Fibroblast of villous mesenchyme (primary cell): ENCODE data around the gene SPATA22. TPM values are rescaled to one million over a fixed set of nuclear protein-coding genes. Genes with fewer than 3 reads are reported as not detected.

Experiments
- DNase-seq: peaks from one replicate; pipeline ENCODE4 v3.0.0-alpha.2; 2010; ENCODE audit warnings: low read depth
- H3K4me3 ChIP-seq: 2 replicates; pipeline ENCODE4 v1.5.1; 2011; ENCODE audit warnings: low read depth, mild to moderate bottlenecking, low read length
- CTCF ChIP-seq: IDR thresholded peaks from 2 replicates; pipeline ENCODE4 v1.5.1; 2012; ENCODE audit warnings: low read depth, mild to moderate bottlenecking, low read length; ENCODE audit not compliant: insufficient read depth
- total RNA-seq: library from RNA; depleted of rRNA; stranded (reverse); fragments of >200 nt; gene quantifications from 2 replicates; pipeline ENCODE4 v1.2.3, GENCODE V29; 2012

Gene SPATA22
- total RNA-seq, 1 donor, result 3.5 TPM

- DNase-seq, result peak; percentile 25
- H3K4me3 ChIP-seq, result no peak overlapping the region
- TF ChIP-seq CTCF, result no peak
These were observed 29.7 kb upstream of the SPATA22 start for GRCh38 chr17:3501344-3501743.

- DNase-seq, result no peak
- H3K4me3 ChIP-seq, result no peak overlapping the region
- TF ChIP-seq CTCF, result no peak
These were observed 25.5 kb upstream of the SPATA22 start for GRCh38 chr17:3497101-3497500.

GRCh38 chr17:3485481-3486068 is 14.0 kb upstream of the SPATA22 start:
- TF ChIP-seq CTCF, result no peak
- DNase-seq, result no peak
- H3K4me3 ChIP-seq, result no peak overlapping the region

- no peak for TF ChIP-seq CTCF
- H3K4me3 ChIP-seq, result no peak overlapping the region
- DNase-seq, result no peak
These were observed 11.2 kb upstream of the SPATA22 start for GRCh38 chr17:3482852-3483251.

- H3K4me3 ChIP-seq, result no peak overlapping the region
- DNase-seq, result no peak
- no peak for TF ChIP-seq CTCF
These were observed 8.4 kb upstream of the SPATA22 start for GRCh38 chr17:3479988-3480387.

- peak within 1 kb of the TSS; percentile 60 for H3K4me3 ChIP-seq
- DNase-seq, result peak; percentile 56
- TF ChIP-seq CTCF, result no peak
These were observed 4.4 kb upstream of the SPATA22 start, which contains the start of gene ASPA for GRCh38 chr17:3475812-3476610. ASPA (plus strand) TSS chr17:3475997; CDS start chr17:3476160, 163 bp downstream.

- DNase-seq, result no peak
- no peak for TF ChIP-seq CTCF
- no peak overlapping the region for H3K4me3 ChIP-seq
These were observed 3.6 kb upstream of the SPATA22 start for GRCh38 chr17:3475251-3475685.
